Endometrium (tissue), 2 donors: ENCODE data around the gene TMIE.

Experiments used
- FAIRE-seq: peaks from 2 replicates; lab custom pipeline; 2012; peaks lifted over from hg19 to GRCh38; lab: Jason Lieb, UNC
- donor health status: control.
- donor health status: control.

The TMIE gene, protein sequence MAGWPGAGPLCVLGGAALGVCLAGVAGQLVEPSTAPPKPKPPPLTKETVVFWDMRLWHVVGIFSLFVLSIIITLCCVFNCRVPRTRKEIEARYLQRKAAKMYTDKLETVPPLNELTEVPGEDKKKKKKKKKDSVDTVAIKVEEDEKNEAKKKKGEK

GRCh38 chr3:46701181-46701939, at the start of gene TMIE:
Gene TMIE (plus strand): TSS chr3:46701392. CDS start chr3:46701488, 96 bp downstream.
- FAIRE-seq = no peak

- FAIRE-seq = no peak
These were observed 45.9 kb upstream of the TMIE start for GRCh38 chr3:46655271-46655670.

DNA sequence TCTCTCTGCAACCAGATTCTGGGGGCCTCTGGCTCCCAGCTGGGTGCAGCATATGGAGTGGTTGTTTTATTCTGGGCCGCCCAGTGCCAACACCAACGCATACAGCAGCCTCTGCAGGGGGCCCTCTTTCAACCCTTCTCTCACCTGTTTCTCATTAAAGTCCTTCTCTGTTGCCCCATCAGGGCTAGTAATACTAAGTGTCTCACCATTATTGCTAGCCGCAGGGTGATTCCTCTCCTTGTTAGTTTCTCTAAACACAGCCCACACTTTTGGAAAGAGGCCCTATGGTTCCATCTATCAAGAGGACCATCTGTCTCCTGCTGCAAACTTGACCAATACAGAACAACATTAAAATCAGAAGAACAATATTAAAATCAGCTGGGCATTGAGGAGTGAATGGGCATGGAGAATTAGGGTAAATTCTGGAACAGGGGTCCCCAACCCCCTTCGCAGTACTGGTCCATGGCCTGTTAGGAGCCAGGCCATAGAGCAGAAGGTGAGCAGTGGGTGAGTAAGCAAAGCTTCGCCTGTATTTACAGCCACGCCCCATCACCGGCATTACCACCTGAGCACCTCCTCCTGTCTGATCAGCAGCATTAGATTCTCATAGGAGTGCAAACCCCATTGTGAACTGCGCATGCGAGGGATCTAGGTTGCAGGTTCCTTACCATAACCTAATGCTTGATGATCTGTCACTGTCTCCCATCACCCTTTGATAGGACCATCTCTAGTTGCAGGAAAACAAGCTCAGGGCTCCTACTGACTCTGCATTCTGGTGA, 44.2 kb upstream of the TMIE start:
- FAIRE-seq = no peak

DNA sequence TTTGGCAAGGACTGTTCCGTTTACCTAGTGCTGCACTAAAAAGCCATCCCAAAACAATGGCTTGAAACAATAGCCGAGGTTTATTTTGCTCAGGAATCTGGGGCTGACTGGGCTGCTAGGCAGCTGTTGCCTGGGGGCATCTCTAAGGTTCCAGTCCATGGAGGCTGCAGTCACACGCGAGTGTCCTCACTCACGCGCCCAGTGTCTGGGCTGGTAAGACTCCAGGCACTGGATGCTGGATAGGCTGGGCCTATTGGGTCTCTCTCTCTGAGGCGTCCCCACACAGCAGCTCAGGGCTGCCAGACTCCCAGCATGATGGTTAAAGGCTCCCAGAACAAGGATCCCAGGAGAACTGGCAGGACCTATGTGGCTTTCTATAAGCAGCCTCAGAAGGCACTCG, 41.9 kb upstream of the TMIE start:
- no peak for FAIRE-seq

GRCh38 chr3:46660003-46660402, 41.2 kb upstream of the TMIE start:
- no peak for FAIRE-seq

DNA sequence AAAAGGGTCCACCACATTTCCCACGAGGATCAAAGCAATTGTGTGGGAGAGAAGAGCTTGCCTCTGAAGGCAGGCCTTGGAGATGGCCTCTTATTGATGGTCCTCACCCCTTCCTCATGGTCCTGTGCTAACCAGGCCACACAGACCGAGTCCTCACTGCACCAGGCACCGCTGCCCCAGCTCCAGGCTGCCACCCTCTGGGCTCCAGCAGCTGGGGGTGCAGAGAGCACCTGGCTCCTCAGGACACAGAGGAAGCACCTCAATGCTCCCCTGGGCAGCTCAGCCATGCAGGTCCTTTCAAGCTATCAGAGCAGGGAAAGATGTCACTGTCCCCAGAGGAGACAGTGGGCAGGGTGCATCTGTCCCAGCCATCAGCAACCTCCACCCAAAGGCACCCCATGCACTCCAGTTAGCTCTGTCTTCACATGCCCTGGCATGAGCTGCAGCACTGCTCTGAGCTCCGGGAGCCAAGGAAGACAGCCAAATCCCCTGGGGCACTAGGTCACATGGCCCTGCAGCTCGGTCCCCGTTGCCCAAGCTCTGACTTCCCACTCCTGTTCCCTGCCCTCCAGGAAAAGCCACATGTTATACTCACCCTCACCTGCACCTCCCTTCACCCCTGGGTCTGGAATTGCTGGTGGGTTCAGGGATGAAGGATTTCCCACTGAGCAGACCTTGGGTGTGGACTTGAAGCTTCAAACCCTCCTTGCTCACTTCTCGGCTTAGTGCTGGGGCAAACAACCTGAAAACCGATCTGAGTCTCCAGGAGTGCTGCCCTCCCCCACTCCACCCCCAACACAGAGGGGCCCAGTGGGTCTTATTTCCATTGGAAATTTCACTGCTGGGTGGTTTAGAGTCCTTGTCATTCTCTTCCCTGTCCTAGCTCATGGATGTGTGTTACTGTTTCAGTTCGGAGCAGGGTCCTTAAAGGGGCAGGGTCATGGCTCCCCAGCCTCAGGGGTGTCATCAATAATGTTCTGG, 40.4 kb upstream of the TMIE start:
- FAIRE-seq = no peak

- no peak for FAIRE-seq
These were observed 39.1 kb upstream of the TMIE start for GRCh38 chr3:46661776-46662766.

DNA sequence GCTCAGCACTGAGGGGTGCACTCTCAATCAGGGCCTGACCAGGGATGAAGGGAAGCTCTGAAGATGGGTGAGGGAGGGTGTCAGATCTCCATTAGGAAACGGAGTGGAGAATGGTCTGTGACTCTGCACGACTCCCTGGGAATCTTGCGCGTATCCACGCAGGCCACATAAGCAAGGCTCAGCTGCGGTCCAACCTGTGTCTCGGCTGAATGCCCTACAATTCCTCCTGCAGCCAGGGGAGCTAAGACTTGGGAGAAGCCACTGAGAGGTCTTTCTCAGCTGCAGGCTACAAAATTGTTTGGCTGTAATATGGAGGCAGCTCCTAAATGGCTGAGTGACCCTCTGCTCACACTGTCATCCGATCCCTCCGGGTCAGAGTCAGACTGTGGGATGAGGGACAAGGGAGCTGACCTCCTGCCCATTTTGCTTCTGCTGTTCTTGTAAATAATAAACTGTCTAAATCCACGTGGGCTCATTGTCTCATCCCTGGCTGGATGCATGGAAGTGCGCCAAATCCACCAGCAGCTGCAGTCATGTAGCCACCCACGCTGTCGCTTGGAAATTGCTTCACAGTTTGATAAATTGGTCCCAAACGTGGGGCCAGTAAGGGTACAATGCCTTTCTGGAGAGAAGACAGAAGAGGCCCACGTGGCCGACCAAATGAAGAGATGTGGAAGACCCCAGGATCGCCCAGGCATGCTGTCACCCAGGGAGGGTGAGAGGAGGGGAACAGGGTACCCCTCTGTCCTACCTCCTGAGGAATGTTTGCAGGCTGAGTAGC, 38.2 kb upstream of the TMIE start:
- no peak for FAIRE-seq

- FAIRE-seq = no peak
These were observed 37.5 kb upstream of the TMIE start for GRCh38 chr3:46663591-46664135.

DNA sequence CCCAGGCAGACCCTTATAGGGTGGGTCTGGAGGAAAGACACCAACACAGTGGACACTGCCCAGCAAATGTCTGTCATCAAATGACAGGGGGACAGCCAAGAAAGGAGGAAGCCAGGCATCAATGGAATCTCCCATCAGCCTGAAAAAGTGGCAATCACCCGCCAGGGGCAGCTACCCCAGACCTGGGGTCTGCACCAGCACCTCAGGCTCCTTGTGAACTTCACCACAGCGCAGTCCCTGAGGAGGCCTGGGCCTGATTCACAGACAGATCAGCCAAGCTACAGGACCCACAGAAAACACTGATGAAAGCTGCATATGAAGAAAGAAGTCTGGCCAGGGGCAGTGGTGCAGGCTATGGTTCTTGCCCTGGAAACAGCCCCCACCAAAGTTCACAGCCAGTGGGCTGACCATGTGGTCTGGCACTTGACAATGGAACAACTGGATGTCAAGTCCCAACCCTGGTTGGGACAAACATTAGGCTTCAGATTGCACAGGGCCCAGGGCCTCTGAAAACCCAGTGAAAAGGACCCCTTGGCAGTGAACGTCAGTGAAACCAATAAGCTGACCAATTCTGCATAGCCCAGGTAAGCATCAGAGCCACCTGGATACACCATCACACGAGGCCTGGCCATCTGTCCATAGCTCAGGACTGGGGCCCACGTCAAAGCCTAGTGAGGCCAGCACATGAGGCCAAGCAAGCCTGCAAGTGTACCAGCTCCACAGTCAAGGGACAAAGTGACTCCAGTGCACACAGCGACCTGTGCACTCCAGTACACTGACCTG, 36.8 kb upstream of the TMIE start:
- no peak for FAIRE-seq

DNA sequence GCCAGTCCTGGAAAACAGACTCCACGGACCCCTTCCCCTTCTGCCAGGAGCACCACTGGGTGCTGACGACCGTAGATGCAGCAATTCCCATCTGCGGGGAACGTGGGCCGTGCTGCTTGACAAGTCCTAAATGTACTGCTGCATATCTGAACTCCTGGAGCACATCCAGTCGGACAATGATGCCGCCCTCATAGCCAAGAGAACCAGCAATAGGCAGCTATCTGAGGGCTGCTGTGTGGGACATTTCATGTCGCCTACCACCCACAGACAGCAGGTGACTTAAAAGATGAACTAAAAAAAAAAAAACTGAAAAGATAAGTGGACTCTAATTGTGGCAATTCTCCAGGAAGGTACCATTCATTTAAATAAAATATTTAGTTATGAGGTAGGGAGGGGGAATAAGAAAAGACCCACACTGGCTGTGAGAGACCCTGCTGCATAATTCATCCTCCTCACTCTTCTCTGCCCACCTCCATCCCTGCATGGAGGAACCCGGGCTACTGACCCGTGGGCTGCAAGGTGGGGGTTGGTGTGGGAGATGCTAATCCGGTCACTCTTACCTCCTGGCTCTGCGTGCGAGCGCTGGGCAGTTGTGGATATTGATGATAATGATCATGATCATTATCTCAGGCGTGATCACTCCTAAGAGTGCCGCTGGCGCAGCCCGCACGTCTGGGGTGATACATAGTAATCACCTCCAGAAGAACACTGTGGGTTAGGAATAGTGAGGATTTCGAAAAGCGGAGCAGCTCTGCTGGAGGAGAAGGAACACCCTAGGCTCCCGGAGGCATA, 36.0 kb upstream of the TMIE start:
- FAIRE-seq = no peak

GRCh38 chr3:46665763-46666452, 35.3 kb upstream of the TMIE start:
- no peak for FAIRE-seq

GRCh38 chr3:46666453-46666845, 34.7 kb upstream of the TMIE start:
- FAIRE-seq = no peak

DNA sequence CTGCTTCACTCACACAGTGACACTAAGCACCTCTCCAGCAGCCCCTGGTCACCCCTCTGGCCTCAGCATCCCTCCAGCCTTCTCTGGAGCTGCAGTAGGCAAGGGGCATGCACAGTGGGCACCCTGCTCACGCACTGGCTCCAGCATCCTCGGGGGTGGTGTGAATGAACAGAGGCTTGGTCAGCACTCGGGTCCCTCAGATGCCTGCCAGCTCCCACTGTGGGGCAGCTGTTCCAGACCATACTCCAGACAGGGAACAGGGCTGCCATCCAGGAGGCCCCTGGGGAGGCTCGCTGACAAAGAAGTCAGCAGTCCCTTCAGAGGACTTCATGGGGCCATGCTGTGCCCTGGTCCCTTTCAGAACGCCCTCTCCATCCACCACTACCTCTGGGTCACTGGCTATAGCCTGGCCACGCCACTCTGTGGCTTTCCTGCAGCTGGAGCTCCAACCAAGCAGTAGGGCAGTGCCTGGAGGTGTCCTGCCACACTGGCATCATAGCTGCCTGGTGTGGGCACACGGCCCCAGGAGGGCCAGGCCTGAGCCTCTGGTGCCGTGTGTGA, 34.1 kb upstream of the TMIE start:
- no peak for FAIRE-seq

GRCh38 chr3:46667657-46668056, 33.5 kb upstream of the TMIE start:
- FAIRE-seq = no peak

DNA sequence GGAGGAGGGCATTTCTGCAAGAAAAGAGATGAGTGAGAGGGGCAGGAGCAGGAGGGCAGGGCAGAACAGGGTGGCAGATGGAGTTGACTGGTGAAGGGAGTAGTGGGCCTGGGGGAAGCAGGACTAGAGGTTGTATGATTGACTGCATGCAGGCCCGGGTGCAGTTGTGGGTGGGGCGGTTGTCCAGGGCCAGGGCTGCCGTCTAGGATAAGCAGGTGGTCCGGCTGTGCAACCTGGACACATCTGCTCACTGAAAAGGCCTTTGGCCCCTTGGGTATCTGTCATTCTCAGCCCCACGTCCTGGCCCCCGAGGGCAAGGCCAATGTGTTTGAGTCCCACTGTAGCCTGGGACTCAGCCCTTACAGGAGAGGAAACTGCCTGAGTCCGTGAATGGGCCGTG, 33.1 kb upstream of the TMIE start:
- no peak for FAIRE-seq

DNA sequence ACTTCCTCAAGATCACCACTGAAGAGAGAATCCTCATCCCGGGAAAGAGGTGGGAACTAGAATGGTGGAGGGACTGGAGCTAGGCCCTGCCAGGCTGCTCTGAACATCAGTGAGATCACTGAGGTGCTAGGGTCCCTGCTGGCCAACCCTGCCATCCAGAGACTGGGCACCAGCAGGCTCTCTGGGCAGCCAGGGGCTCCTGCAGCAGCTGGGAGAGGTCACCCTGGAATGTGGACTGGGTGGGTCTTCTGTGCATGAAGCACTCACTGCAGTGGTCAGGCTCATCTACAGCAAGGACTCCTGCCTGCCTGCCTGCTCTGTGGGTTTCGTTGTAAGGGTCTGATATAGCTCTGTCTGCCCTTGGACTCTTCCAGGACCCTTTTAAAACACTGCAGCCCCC, 32.6 kb upstream of the TMIE start:
- FAIRE-seq = no peak
